Measurements from ENCODE around the gene CRB1.

DNA sequence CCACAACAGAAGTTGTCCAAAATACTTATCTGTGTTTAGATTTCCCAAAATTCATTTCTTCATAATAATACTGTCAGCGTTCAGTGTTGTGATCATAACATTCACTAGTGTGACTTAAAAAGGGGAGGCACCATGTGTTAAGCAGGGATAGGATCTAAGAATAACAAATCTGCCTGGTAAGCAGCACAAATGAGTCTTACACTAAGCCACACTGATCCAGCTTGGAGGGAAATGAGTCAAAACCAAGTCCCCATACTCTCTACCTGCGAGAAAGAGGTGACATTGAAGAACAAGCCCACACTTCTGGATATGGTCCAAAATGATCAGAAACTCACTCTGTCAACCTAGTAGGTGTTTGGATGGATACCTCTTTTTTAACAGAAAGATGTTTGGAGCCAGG lies 145.5 kb downstream of the CRB1 start:
- TF ChIP-seq, protein P1, sequence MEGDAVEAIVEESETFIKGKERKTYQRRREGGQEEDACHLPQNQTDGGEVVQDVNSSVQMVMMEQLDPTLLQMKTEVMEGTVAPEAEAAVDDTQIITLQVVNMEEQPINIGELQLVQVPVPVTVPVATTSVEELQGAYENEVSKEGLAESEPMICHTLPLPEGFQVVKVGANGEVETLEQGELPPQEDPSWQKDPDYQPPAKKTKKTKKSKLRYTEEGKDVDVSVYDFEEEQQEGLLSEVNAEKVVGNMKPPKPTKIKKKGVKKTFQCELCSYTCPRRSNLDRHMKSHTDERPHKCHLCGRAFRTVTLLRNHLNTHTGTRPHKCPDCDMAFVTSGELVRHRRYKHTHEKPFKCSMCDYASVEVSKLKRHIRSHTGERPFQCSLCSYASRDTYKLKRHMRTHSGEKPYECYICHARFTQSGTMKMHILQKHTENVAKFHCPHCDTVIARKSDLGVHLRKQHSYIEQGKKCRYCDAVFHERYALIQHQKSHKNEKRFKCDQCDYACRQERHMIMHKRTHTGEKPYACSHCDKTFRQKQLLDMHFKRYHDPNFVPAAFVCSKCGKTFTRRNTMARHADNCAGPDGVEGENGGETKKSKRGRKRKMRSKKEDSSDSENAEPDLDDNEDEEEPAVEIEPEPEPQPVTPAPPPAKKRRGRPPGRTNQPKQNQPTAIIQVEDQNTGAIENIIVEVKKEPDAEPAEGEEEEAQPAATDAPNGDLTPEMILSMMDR (IDR thresholded peaks at IDR 0.05; ENCODE audit: low read depth, low read length, poor library complexity, severe bottlenecking), result no peak
- no peak for TF ChIP-seq EZH2phosphoT487 (IDR thresholded peaks at IDR 0.05; ENCODE audit: borderline replicate concordance, low read length)

Measured in DOHH2 (cell line).